Brain microvascular endothelial cell (primary cell): ENCODE results near the gene PRKN.

Experiments
- DNase-seq: peaks from one replicate; pipeline ENCODE4 v3.0.0-alpha.2; 2020
- H3K27ac ChIP-seq: fragments of 250-450 bp; sonication (Bioruptor Pico); 2 replicates; pipeline ENCODE4 v1.5.1; 2020; ENCODE audit warnings: mild to moderate bottlenecking, moderate library complexity
- H3K27me3 ChIP-seq: fragments of 250-450 bp; sonication (Bioruptor Pico); replicated peaks from 2 replicates; pipeline ENCODE4 v1.5.1; 2020; ENCODE audit warnings: mild to moderate bottlenecking
- H3K36me3 ChIP-seq: fragments of 250-450 bp; sonication (Bioruptor Pico); replicated peaks from 2 replicates; pipeline ENCODE4 v1.5.1; 2020; ENCODE audit warnings: mild to moderate bottlenecking
- H3K4me3 ChIP-seq: 2 replicates; pipeline ENCODE4 v1.5.1; 2011; ENCODE audit warnings: low read depth, mild to moderate bottlenecking, control low read depth, low read length, moderate library complexity
- in situ Hi-C: cut with HindIII; loops from 2 replicates; pipeline ENCODE4 v1.10.0; 2017; ENCODE audit warnings: low sequenced_read_pairs, low pct_ligation_motif_present
- TF ChIP-seq, protein P1 (sequence below): IDR thresholded peaks from 2 replicates; pipeline ENCODE4 v1.5.1; 2011; ENCODE audit warnings: low read depth, mild to moderate bottlenecking, moderate library complexity, low read length, control low read depth, inconsistent platforms; ENCODE audit errors: missing control alignments

The PRKN gene

DNA sequence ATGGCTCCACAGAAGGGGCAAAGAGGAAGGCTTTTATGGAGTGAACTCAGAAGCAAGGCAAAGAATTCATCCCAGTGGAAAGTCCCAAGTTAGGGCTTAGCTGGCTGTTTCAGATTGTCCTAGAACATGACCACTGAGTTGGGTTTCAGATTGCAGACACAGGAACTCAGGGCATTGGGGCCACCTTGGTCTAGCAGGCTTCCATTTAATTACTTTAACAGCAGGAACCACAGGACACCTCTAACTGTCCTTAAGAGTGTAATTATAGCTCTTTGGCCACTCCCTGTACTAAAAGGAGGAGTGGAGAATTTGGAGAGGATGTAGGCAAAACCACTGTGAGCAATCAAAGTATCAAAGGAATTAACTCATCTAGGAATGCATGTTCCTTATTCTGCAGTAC, 1303.1 kb downstream of the PRKN start:
- Histone ChIP-seq H3K36me3 (no peaks in the 10 kb centered on the region), H3K27me3 (no peaks in the 10 kb centered on the region), H3K4me3 (no peak overlapping the region), H3K27ac (no peak overlapping the region)
- in situ Hi-C loops = no loop called here
- no peak for DNase-seq
- TF ChIP-seq, protein P1, sequence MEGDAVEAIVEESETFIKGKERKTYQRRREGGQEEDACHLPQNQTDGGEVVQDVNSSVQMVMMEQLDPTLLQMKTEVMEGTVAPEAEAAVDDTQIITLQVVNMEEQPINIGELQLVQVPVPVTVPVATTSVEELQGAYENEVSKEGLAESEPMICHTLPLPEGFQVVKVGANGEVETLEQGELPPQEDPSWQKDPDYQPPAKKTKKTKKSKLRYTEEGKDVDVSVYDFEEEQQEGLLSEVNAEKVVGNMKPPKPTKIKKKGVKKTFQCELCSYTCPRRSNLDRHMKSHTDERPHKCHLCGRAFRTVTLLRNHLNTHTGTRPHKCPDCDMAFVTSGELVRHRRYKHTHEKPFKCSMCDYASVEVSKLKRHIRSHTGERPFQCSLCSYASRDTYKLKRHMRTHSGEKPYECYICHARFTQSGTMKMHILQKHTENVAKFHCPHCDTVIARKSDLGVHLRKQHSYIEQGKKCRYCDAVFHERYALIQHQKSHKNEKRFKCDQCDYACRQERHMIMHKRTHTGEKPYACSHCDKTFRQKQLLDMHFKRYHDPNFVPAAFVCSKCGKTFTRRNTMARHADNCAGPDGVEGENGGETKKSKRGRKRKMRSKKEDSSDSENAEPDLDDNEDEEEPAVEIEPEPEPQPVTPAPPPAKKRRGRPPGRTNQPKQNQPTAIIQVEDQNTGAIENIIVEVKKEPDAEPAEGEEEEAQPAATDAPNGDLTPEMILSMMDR = no peak

DNA sequence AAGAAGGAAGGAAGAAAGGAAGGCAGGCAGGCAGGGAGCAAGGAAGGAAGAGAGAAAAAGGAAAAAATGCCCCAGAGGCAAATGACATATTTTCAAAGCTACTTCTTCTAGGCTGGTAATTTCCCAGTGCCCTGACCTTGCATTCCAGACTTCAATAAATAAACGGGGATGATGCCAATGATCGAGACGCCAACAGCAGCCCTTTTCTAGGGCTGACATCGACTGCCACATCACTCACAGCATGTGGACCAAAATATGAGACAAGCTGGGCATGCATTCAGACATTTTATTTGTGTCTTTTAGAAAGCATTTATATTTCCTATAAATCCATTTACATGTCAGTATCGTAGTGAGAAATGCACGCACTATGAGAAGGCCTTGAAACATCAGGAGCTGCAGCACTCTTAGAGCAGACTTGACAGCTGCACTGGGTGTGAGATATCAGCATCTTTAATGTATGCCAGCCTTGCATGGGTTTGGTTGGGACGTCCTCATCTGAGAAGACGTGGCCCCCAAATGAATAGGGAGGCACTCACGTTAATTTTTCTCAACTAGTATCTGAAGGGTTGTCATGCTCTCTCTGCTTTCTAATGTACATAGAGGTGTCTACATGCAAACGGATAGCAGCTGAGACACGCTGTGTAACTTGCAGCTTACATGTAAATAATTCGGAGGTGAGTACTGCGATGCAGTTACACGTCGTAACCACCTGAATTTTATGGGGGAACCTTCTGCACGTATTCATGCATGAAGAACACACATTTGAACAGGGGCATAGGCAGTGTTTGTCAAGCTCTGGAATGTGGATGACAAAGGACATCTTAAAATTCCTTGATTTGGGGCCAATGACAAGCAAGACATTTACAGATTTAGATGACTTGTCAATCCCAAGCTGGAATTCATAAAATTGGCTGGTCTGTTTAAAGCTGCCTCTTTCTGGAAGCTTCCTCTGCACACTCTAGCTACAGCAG, 1304.6 kb downstream of the PRKN start:
- in situ Hi-C loops = no loop called here
- TF ChIP-seq, protein P1 = no peak
- H3K4me3 ChIP-seq = no peak overlapping the region
- H3K27me3 ChIP-seq = no peaks in the 10 kb centered on the region
- peak; percentile 15 for DNase-seq
- no peak overlapping the region for H3K27ac ChIP-seq
- no peaks in the 10 kb centered on the region for H3K36me3 ChIP-seq

DNA sequence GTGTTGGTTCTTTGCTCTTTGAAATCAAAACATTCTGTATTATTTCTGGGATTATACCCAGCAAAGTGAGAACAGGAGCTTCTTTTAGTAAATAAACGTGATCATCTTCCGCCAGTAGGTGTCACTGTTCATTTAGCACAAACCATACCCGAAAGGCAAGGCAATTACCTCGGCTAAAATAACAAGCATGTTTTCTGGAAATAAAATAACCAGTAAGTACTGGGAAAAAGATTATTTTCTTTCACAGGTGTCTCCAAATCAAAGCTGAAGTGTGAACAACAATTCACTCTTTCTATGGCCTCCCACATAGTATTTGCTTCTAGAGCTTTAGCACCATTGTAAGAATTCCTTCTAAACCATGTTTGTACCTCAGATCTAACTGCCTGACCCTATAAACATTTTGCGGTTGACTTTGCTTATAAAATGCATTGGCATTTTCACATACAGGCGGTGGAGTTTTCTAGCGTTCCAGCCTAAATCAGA, 1309.1 kb downstream of the PRKN start:
- TF ChIP-seq, protein P1 = peak; percentile 64
- in situ Hi-C loops = no loop called here
- Histone ChIP-seq H3K27me3 (no peaks in the 10 kb centered on the region), H3K4me3 (no peak overlapping the region), H3K27ac (peak overlapping the region; percentile 98), H3K36me3 (no peaks in the 10 kb centered on the region)
- peak; percentile 85 for DNase-seq

DNA sequence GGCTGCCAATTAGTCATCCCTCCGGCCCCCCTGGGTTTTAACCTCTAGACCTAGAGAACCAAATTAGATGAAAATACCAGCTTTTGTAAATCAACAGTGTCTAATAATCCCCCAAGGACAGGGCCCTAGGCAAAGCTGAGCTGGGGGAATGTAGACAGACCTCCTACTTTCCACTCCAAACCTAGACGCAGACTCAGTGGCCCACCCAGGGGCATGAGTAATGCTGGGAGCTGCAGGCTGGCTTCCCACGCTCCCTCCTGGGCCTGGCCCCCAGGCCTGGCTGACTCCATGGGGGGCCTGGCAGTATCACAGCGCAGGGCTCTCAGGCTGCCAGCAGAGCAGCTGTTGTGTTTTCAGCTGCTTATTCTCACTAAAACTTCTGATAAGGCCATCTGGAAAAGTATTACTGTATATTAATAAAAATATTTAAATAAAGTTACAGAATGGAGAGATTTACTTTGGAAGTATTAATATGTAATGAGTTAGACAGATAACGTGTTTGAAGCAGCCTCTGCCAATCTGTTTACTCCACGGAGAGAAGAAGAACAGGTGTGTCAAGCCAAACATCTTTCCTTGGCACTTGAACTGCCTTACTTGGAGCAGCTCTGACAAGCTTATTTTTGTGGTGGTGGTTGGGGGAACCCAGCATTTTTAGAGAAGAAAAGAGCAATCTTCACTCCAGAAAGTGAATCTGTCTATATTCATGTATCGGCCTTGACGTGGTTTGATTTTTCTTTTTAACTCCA, 1309.7 kb downstream of the PRKN start:
- H3K36me3 ChIP-seq = no peaks in the 10 kb centered on the region
- TF ChIP-seq, protein P1 = no peak
- H3K4me3 ChIP-seq = no peak overlapping the region
- peak; percentile 96 for DNase-seq
- H3K27ac ChIP-seq = peak overlapping the region; percentile 98
- in situ Hi-C loops = no loop called here
- H3K27me3 ChIP-seq = no peaks in the 10 kb centered on the region

DNA sequence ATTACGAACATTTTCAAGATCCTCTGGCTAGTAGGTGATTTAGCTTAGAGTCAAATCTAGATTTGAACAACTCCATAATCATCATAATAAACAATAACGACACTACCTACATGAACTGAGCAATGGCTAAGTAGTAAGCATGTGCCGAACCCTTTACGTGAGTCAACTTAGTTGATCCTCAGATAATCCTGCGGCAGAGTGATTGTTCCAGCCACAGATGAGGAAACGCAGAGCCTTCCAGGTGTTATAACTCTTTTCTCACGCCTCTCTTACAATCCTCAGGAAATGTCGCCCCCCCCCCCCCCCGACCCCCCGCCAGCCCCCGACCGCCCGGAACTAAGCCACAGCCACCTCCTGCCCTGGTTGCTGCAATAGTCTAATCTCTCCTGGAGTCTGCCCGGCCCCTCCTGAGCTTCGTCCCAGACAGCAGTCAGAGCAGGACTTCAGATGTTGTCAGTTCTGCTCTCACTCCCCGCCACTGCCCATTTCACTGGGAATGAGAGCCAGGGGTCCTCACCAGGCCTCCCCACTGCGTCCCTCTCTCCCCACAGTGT, 1312.2 kb downstream of the PRKN start:
- DNase-seq = no peak
- in situ Hi-C loops = no loop called here

More for the DNA sequence above, 1312.2 kb downstream of the PRKN start:
- no peaks in the 10 kb centered on the region for H3K27me3 ChIP-seq
- H3K36me3 ChIP-seq = no peaks in the 10 kb centered on the region
- no peak overlapping the region for H3K27ac ChIP-seq
- H3K4me3 ChIP-seq = no peak overlapping the region
- TF ChIP-seq, protein P1 = no peak
